Raji (cell line): ENCODE data around the gene ANKMY1.

Experiments
- POLR2A ChIP-seq: IDR thresholded peaks from 2 replicates; pipeline ENCODE4 v1.6.1; 2011; ENCODE audit warnings: low read depth, low read length, control low read depth; ENCODE audit not compliant: insufficient read depth

ANKMY1 gene

GRCh38 chr2:240576436-240577205 lies 18.8 kb upstream of the ANKMY1 start:
- no peak for TF ChIP-seq POLR2A

GRCh38 chr2:240576036-240576435 lies 18.2 kb upstream of the ANKMY1 start:
- no peak for TF ChIP-seq POLR2A

- no peak for TF ChIP-seq POLR2A
Observed at GRCh38 chr2:240575101-240575965, 17.5 kb upstream of the ANKMY1 start.

GRCh38 chr2:240574386-240575100 lies 16.8 kb upstream of the ANKMY1 start:
- no peak for TF ChIP-seq POLR2A

- TF ChIP-seq POLR2A = no peak
Observed at GRCh38 chr2:240573516-240574385, 16.0 kb upstream of the ANKMY1 start.

GRCh38 chr2:240573071-240573515 lies 15.3 kb upstream of the ANKMY1 start:
- TF ChIP-seq POLR2A = no peak

GRCh38 chr2:240572141-240573031 lies 14.6 kb upstream of the ANKMY1 start:
- no peak for TF ChIP-seq POLR2A

GRCh38 chr2:240571314-240571973 lies 13.7 kb upstream of the ANKMY1 start:
- no peak for TF ChIP-seq POLR2A

GRCh38 chr2:240570531-240571313 lies 12.9 kb upstream of the ANKMY1 start:
- no peak for TF ChIP-seq POLR2A

- no peak for TF ChIP-seq POLR2A
Observed at GRCh38 chr2:240569998-240570530, 12.3 kb upstream of the ANKMY1 start.

- TF ChIP-seq POLR2A = no peak
Observed at GRCh38 chr2:240569523-240569997, 11.8 kb upstream of the ANKMY1 start.
